HG02571 (cell line): ENCODE results near the gene BEGAIN.

Experiments used
- ATAC-seq: cut with Tn5 transposase; IDR thresholded peaks from one replicate; pipeline ENCODE4 v1.9.1; 2021; ENCODE audit warnings: mild to moderate bottlenecking, moderate library complexity; ENCODE audit not compliant: unreplicated experiment

Gene BEGAIN

GRCh38 chr14:100587086-100587762, at the start of gene BEGAIN:
Gene BEGAIN, minus strand, starts transcription at chr14:100587417. Its CDS starts 127 bp downstream, at chr14:100587290.
- no peak for ATAC-seq

GRCh38 chr14:100636559-100636958, 49.3 kb upstream of the BEGAIN start:
- no peak for ATAC-seq

- ATAC-seq = no peak
These were observed 46.8 kb upstream of the BEGAIN start for GRCh38 chr14:100634026-100634425.

- ATAC-seq = no peak
These were observed 46.2 kb upstream of the BEGAIN start for GRCh38 chr14:100633406-100633805.

- ATAC-seq = no peak
These were observed 42.5 kb upstream of the BEGAIN start for GRCh38 chr14:100629696-100630095.

- ATAC-seq = no peak
These were observed 41.9 kb upstream of the BEGAIN start for GRCh38 chr14:100629098-100629497.

- ATAC-seq = no peak
These were observed 41.0 kb upstream of the BEGAIN start for GRCh38 chr14:100628225-100628624.

- no peak for ATAC-seq
These were observed 39.4 kb upstream of the BEGAIN start for GRCh38 chr14:100626614-100627013.

GRCh38 chr14:100623961-100624360, 36.7 kb upstream of the BEGAIN start:
- ATAC-seq = no peak

GRCh38 chr14:100623557-100623956, 36.3 kb upstream of the BEGAIN start:
- ATAC-seq = no peak

GRCh38 chr14:100622708-100623485, 35.7 kb upstream of the BEGAIN start:
- no peak for ATAC-seq

- ATAC-seq = no peak
These were observed 35.0 kb upstream of the BEGAIN start for GRCh38 chr14:100622224-100622623.

GRCh38 chr14:100621806-100622205, 34.6 kb upstream of the BEGAIN start:
- ATAC-seq = no peak

- ATAC-seq = no peak
These were observed 33.3 kb upstream of the BEGAIN start for GRCh38 chr14:100620255-100621100.

GRCh38 chr14:100619396-100620254, 32.4 kb upstream of the BEGAIN start:
- ATAC-seq = no peak

- ATAC-seq = no peak
These were observed 31.6 kb upstream of the BEGAIN start for GRCh38 chr14:100618763-100619320.

GRCh38 chr14:100618318-100618693, 31.1 kb upstream of the BEGAIN start:
- no peak for ATAC-seq

- ATAC-seq = no peak
These were observed 30.4 kb upstream of the BEGAIN start for GRCh38 chr14:100617410-100618317.

GRCh38 chr14:100616854-100617409, 29.7 kb upstream of the BEGAIN start:
- ATAC-seq = no peak
